ENCODE data around the gene OR10J5. TPM values are rescaled to one million over a fixed set of nuclear protein-coding genes. Genes with fewer than 3 reads are reported as not detected.
"Not testable (repeated sequence)": the region's sequence is repeated elsewhere in the genome, so short reads cannot be mapped to it uniquely, and the experiment has no call there.

OR10J5 gene, protein sequence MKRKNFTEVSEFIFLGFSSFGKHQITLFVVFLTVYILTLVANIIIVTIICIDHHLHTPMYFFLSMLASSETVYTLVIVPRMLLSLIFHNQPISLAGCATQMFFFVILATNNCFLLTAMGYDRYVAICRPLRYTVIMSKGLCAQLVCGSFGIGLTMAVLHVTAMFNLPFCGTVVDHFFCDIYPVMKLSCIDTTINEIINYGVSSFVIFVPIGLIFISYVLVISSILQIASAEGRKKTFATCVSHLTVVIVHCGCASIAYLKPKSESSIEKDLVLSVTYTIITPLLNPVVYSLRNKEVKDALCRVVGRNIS
- not detected for polyA plus RNA-seq (ENCODE audit: low read depth in 6 of 6)

GRCh38 chr1:159535907-159536306 lies at the start of gene OR10J5:
Gene OR10J5 (minus strand): TSS chr1:159536007. CDS start chr1:159536007, 0 bp downstream.
- H3K36me3 Mint-ChIP-seq, result no peaks in the 10 kb centered on the region
- no peak within 1 kb of the TSS for H3K27ac Mint-ChIP-seq
- ATAC-seq (ENCODE audit: low read depth in 2 of 2) (no peak), DNase-seq (no peak)
- H3K9me3 Mint-ChIP-seq, result peaks cover 5 to 21% (median 8%) of the 10 kb centered on the region in 7 donors
- no peak within 1 kb of the TSS for H3K4me3 Mint-ChIP-seq
- H3K4me1 Mint-ChIP-seq, result no peaks in the 10 kb centered on the region
- peaks cover 0 to 26% (median 9%) of the 10 kb centered on the region in 3 donors for H3K27me3 Mint-ChIP-seq

DNA sequence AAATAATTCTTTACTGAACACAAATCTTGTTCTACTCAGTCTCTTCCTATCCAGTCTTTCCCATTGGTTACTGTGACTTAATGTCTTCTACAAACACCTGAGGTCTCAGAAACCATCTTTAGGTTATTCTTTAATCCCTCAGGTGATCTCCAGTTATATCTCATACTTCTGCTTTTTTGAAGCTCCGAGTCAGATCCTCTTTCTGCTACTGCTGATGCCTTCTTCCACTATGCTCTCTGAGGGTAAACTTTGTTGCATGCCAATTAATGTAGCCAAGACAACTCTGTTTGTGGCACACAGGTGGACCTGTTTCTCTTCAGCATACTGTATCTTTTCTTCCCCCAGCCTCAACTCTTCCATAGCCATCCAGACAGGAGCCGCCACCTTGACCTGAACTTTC lies 48.7 kb upstream of the OR10J5 start:
- ATAC-seq (ENCODE audit: low read depth in 2 of 2) (no peak), DNase-seq (no peak)
- Mint-ChIP-seq H3K36me3 (no peaks in the 10 kb centered on the region), H3K9me3 (peaks cover 0 to 9% (median 0%) of the 10 kb centered on the region in 7 donors), H3K4me1 (no peaks in the 10 kb centered on the region), H3K4me3 (no peak overlapping the region), H3K27ac (no peak overlapping the region), H3K27me3 (peaks cover 6 to 30% (median 30%) of the 10 kb centered on the region in 3 donors)

DNA sequence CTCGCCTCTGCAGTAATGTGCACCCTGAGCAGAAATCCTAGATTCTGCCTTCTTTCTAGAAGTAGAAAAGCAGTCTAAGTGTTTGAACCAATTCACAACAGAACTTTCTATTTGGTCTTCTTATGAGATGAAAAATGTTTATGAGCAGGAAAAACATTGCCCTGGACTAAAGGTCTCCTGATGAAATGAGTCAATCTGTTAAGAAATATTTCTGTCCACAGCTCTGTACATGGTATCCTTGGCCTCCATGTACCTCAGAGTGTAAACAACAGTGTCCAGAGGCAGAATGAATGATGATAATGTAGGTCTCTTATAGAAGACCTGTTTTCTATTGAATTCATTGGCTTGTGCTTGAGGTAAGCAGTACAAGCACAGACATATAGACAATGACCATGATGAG lies 45.6 kb upstream of the OR10J5 start:
- Mint-ChIP-seq H3K36me3 (no peaks in the 10 kb centered on the region), H3K9me3 (peaks cover 0 to 5% (median 0%) of the 10 kb centered on the region in 7 donors), H3K4me1 (no peaks in the 10 kb centered on the region), H3K27me3 (peaks cover 6 to 31% (median 31%) of the 10 kb centered on the region in 3 donors), H3K27ac (no peak overlapping the region), H3K4me3 (no peak overlapping the region)
- DNase-seq, result no peak
- no peak for ATAC-seq (ENCODE audit: low read depth in 2 of 2)

DNA sequence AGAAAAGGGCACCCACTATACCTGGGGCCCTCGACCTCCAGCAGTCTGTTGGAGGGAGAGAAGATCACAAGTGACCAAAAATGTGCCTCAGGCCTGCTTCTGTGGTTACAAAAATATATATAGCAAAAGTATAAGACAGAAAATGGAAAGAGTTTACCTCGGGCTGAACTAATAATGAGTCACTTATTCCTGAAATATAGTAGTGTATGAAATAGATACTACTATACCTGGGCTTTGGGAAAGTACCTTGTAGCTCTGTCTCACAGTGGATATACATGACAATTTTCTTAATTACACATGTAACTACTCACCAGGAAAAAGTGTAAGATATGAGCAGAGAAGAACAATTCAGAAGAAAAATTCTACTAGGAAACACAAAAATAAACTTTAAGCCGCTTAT lies 44.5 kb upstream of the OR10J5 start:
- no peak for DNase-seq

DNA sequence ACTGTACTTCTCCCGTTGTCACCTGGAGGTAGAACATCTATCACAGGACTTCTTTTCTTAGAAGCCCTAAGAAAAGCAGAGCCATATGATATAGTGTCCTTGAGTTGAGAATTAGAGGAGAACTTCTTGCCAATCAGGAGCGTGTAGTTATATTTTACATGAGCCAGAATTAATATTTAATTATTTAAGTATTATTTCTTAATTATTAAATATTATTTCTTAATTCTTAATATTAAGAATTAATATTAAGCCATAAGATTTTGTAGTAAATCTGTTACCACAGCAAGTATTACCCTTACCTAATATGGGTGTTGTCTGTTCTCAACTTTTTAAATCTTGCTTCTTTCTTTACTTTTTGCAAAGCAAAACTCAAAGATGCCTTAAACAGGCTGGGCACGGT lies 41.6 kb upstream of the OR10J5 start:
- Mint-ChIP-seq H3K27ac (no peak overlapping the region), H3K36me3 (no peaks in the 10 kb centered on the region), H3K9me3 (peaks cover 0 to 7% (median 2%) of the 10 kb centered on the region in 7 donors), H3K4me1 (no peaks in the 10 kb centered on the region), H3K27me3 (peaks cover 0 to 31% (median 19%) of the 10 kb centered on the region in 3 donors), H3K4me3 (no peak overlapping the region)
- no peak for DNase-seq
- no peak for ATAC-seq (ENCODE audit: low read depth in 2 of 2)

More for the DNA sequence above, 44.5 kb upstream of the OR10J5 start:
- H3K4me1 Mint-ChIP-seq, result no peaks in the 10 kb centered on the region
- ATAC-seq (ENCODE audit: low read depth in 2 of 2), result no peak
- no peak overlapping the region for H3K27ac Mint-ChIP-seq
- no peak overlapping the region for H3K4me3 Mint-ChIP-seq
- H3K36me3 Mint-ChIP-seq, result no peaks in the 10 kb centered on the region
- peaks cover 6 to 35% (median 29%) of the 10 kb centered on the region in 3 donors for H3K27me3 Mint-ChIP-seq
- H3K9me3 Mint-ChIP-seq, result peaks cover 0 to 5% (median 0%) of the 10 kb centered on the region in 7 donors

- H3K27ac Mint-ChIP-seq, result no peak overlapping the region
- no peaks in the 10 kb centered on the region for H3K36me3 Mint-ChIP-seq
- H3K9me3 Mint-ChIP-seq, result peaks cover 0 to 13% (median 5%) of the 10 kb centered on the region in 7 donors
- ATAC-seq (ENCODE audit: low read depth in 2 of 2) (no peak), DNase-seq (no peak)
- no peak overlapping the region for H3K4me3 Mint-ChIP-seq
- no peaks in the 10 kb centered on the region for H3K4me1 Mint-ChIP-seq
- peaks cover 9 to 16% (median 12%) of the 10 kb centered on the region in 3 donors for H3K27me3 Mint-ChIP-seq
Observed at GRCh38 chr1:159562680-159563079, 26.9 kb upstream of the OR10J5 start.

DNA sequence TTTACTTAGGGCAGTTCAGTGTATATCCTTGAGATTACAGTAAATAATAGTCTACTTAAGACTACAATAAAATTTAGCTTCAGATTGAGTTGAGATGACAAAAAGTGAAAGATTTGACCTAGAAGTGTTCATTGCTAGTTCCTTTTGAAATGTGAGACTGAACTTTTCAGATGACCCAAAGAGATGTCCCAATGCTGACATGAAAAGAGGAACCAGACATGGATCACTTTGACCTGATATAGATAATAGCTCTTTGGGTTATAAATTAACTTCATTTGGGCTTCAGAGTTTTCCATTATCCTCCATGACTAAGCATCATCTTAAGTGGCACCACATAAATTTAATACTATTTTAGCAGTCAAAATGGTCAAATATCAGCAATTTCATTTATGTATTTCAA lies 25.7 kb upstream of the OR10J5 start:
- Mint-ChIP-seq H3K4me1 (no peaks in the 10 kb centered on the region), H3K27me3 (peaks cover 12 to 16% (median 13%) of the 10 kb centered on the region in 3 donors), H3K4me3 (no peak overlapping the region), H3K36me3 (no peaks in the 10 kb centered on the region), H3K9me3 (peaks cover 0 to 13% (median 5%) of the 10 kb centered on the region in 7 donors), H3K27ac (no peak overlapping the region)
- DNase-seq, result no peak
- ATAC-seq (ENCODE audit: low read depth in 2 of 2), result no peak

DNA sequence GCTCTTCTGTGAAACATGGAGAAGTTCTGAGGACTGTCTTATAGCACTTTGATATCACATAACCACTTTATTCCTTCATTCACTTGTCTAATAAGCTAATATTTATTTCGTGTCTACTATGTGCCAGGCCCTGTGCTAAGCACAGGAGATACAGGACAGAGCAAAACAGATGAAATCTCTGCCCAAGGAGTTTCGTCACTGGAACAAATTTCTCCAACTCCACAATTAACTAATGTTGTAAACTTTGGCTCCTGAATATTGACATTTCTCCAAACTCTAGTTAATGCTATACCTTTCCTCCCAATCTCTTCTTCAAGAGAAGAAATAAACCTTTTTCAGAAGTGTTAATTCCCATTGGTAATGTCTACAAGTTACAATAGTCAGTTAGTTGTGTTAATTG lies 24.8 kb upstream of the OR10J5 start:
- H3K36me3 Mint-ChIP-seq, result no peaks in the 10 kb centered on the region
- no peak overlapping the region for H3K27ac Mint-ChIP-seq
- ATAC-seq (ENCODE audit: low read depth in 2 of 2), result no peak
- H3K4me3 Mint-ChIP-seq, result no peak overlapping the region
- peaks cover 0 to 13% (median 4%) of the 10 kb centered on the region in 7 donors for H3K9me3 Mint-ChIP-seq
- no peak for DNase-seq
- H3K4me1 Mint-ChIP-seq, result no peaks in the 10 kb centered on the region
- peaks cover 10 to 13% (median 11%) of the 10 kb centered on the region in 3 donors for H3K27me3 Mint-ChIP-seq

DNA sequence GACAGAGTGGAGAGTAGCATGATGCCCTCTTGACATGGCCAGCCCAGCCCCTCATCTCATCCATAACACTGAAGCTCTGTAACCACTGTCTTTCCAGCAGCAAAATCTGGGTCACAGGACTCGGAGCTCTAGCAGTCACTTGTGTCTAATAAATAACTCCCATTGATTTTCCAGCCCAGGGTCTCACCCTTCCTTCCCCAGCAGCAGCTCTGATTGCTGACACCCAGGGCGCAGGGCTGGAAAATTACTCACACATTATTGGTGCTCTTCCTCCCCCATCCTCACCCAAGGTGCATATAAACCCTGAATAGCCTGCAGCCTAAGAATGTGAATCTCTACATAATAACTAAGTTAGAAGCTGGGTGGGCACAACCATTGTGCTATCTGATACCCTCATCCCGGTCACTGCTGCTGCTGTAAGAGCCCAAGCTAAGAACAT lies 21.1 kb upstream of the OR10J5 start:
- DNase-seq, result no peak
- Mint-ChIP-seq H3K4me3 (no peak overlapping the region), H3K27me3 (peaks cover 10 to 16% (median 14%) of the 10 kb centered on the region in 3 donors), H3K9me3 (peaks cover 0 to 2% (median 0%) of the 10 kb centered on the region in 7 donors), H3K4me1 (no peaks in the 10 kb centered on the region), H3K36me3 (no peaks in the 10 kb centered on the region), H3K27ac (no peak overlapping the region)
- ATAC-seq (ENCODE audit: low read depth in 2 of 2), result no peak

GRCh38 chr1:159554696-159555095 lies 18.9 kb upstream of the OR10J5 start:
- H3K4me3 Mint-ChIP-seq, result no peak overlapping the region
- ATAC-seq (ENCODE audit: low read depth in 2 of 2), result no peak
- H3K27me3 Mint-ChIP-seq, result peaks cover 9 to 28% (median 27%) of the 10 kb centered on the region in 3 donors
- DNase-seq, result no peak
- H3K27ac Mint-ChIP-seq, result no peak overlapping the region
- H3K9me3 Mint-ChIP-seq, result peaks cover 0 to 2% (median 0%) of the 10 kb centered on the region in 7 donors
- H3K4me1 Mint-ChIP-seq, result no peaks in the 10 kb centered on the region
- no peaks in the 10 kb centered on the region for H3K36me3 Mint-ChIP-seq

GRCh38 chr1:159554261-159554660 lies 18.5 kb upstream of the OR10J5 start:
- no peak overlapping the region for H3K27ac Mint-ChIP-seq
- no peak for DNase-seq
- H3K4me3 Mint-ChIP-seq, result no peak overlapping the region
- H3K9me3 Mint-ChIP-seq, result peaks cover 0 to 2% (median 0%) of the 10 kb centered on the region in 7 donors
- no peaks in the 10 kb centered on the region for H3K4me1 Mint-ChIP-seq
- H3K27me3 Mint-ChIP-seq, result peaks cover 9 to 28% (median 27%) of the 10 kb centered on the region in 3 donors
- no peak for ATAC-seq (ENCODE audit: low read depth in 2 of 2)
- no peaks in the 10 kb centered on the region for H3K36me3 Mint-ChIP-seq

GRCh38 chr1:159548126-159548525 lies 12.3 kb upstream of the OR10J5 start:
- Mint-ChIP-seq H3K9me3 (peaks cover 0 to 2% (median 0%) of the 10 kb centered on the region in 7 donors), H3K4me3 (no peak overlapping the region), H3K4me1 (no peaks in the 10 kb centered on the region), H3K27me3 (peaks cover 9 to 24% (median 19%) of the 10 kb centered on the region in 3 donors), H3K27ac (no peak overlapping the region), H3K36me3 (no peaks in the 10 kb centered on the region)
- ATAC-seq (ENCODE audit: low read depth in 2 of 2) (no peak), DNase-seq (no peak)

GRCh38 chr1:159532922-159533321 lies 2.9 kb downstream of the OR10J5 start:
- no peak overlapping the region for H3K4me3 Mint-ChIP-seq
- ATAC-seq (ENCODE audit: low read depth in 2 of 2) (no peak), DNase-seq (no peak)
- H3K27me3 Mint-ChIP-seq, result peaks cover 0 to 26% (median 9%) of the 10 kb centered on the region in 3 donors
- H3K4me1 Mint-ChIP-seq, result no peaks in the 10 kb centered on the region
- H3K27ac Mint-ChIP-seq, result no peak overlapping the region
- no peaks in the 10 kb centered on the region for H3K36me3 Mint-ChIP-seq
- peaks cover 2 to 12% (median 5%) of the 10 kb centered on the region in 7 donors for H3K9me3 Mint-ChIP-seq

GRCh38 chr1:159524792-159525191 lies 11.0 kb downstream of the OR10J5 start:
- H3K27ac Mint-ChIP-seq; H3K27me3 Mint-ChIP-seq; DNase-seq; H3K4me3 Mint-ChIP-seq; ATAC-seq (ENCODE audit: low read depth in 2 of 2); H3K4me1 Mint-ChIP-seq; H3K36me3 Mint-ChIP-seq: not testable (repeated sequence)
- peaks cover 0 to 31% (median 14%) of the 10 kb centered on the region in 7 donors for H3K9me3 Mint-ChIP-seq
